HG03066 (cell line): ENCODE results near the gene EFCAB6.
A peak's percentile ranks its signal among the peaks of the same experiment; 100 is the strongest.

ENCODE experiments used
- ATAC-seq: cut with Tn5 transposase; IDR thresholded peaks from one replicate; pipeline ENCODE4 v1.9.1; 2021; ENCODE audit warnings: low read depth; ENCODE audit not compliant: unreplicated experiment

Gene EFCAB6

GRCh38 chr22:43818981-43819380, 6.9 kb upstream of the EFCAB6 start:
- ATAC-seq: no peak

- ATAC-seq: no peak
These were observed 5.3 kb upstream of the EFCAB6 start for GRCh38 chr22:43817402-43817801.

- no peak for ATAC-seq
These were observed 2.2 kb upstream of the EFCAB6 start for GRCh38 chr22:43814264-43814663.

- ATAC-seq: no peak
These were observed 785 bp upstream of the EFCAB6 start for GRCh38 chr22:43812890-43813289.

GRCh38 chr22:43811777-43812148, 342 bp downstream of the EFCAB6 start:
- ATAC-seq: peak; percentile 14

DNA sequence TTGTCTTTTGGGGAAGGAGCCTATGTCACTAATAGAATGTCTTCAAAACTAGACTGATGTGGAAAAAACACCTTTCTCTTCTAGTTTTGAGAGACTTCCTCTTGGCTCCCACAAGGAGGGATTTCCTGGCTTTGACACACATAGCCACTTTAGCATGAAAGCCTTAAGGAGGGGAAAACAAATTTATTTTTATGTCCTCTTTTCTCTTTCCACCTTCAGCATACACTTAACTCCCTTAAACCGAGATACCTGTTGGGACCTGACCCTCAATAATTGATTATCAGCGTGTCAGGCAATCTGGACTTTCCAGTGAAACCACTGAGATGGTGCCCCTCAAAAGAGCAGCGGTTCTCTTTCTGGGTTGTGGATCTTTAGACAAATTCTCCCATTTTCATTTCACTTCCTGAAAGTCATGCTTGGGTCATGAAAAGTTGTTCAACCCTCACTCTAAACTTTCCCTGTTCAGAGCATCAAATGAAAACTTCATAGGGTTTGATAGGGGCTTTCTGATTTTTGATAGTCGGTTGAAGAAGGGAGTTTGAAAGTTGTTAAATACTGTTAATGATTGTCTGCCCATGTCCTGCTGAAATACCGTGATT, 9.1 kb downstream of the EFCAB6 start:
- ATAC-seq: no peak

DNA sequence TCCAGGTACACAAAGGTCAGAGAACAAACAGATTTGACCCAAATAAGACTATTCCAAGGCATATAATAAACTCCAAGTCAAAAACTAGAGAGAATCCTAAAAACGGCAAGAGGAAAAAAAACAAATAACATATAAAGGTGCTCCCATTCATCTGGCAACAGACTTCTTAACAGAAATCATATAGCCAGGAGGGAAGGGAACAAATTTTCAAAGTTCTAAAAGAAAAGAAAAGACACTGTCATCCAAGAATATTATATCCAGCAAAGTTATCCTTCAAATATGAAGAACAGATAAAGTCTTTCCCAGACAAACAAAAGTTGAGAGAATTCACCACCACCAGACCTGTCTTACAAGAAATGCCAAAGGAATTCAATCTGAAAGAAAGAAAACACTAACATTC, 11.1 kb downstream of the EFCAB6 start:
- ATAC-seq: no peak

DNA sequence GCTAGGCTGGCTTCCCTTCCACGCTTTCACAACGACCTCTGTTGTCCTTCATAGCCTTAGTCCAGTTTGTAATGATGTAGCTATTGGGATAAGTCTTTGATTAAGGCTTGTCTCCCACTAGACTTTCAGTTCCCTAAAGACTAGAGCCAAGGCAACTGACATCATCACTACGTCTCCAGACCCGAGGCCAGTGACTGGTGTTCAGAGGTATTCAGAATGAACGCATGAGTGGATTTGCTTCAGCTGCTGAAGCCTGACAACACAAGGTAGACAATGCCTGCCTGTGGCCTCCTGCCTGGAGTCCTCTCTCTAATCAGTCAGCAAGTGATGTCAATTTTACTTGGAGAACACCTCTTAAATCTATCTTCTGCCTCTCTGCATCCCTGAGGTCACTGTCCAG, 13.6 kb downstream of the EFCAB6 start:
- no peak for ATAC-seq

- ATAC-seq: no peak
These were observed 15.5 kb downstream of the EFCAB6 start for GRCh38 chr22:43796567-43796966.

DNA sequence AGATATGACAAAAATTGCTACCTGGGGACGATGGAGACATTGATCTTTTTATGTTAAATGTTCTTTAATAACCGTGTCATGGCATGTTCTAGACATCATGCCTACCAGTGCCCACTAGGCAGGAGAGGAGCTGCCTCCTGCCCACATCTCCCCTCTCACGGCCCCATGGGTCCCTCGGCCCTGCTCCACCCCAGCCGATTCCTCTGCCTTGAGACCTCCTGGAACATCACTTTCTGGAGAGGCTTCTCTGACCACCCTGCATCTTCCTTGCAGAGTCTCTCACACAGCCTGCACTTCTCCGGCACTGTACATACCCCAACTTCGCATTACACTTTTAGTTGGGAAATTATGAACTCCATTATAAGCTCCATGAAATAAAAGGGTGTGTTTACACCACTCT, 16.8 kb downstream of the EFCAB6 start:
- ATAC-seq: no peak

DNA sequence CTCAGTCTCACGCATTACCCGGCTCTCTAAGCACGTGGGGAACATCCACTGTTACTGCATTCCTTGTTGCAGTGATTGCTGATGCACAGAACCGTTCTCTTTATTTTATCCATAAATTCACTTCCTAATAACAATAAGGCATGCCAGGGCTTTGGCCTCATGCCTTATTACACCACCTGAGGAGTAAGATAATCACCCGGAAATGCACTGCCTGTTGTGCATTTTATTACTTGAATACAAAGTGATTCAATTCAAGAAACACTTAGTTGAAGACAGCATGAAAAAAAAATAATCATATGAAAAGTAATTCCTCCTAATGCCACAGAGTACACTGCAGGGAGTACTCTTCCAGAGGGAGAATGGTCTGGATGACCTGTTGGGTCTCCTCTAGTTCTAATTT, 19.2 kb downstream of the EFCAB6 start:
- no peak for ATAC-seq

GRCh38 chr22:43789452-43789851, 22.7 kb downstream of the EFCAB6 start:
- ATAC-seq: no peak

DNA sequence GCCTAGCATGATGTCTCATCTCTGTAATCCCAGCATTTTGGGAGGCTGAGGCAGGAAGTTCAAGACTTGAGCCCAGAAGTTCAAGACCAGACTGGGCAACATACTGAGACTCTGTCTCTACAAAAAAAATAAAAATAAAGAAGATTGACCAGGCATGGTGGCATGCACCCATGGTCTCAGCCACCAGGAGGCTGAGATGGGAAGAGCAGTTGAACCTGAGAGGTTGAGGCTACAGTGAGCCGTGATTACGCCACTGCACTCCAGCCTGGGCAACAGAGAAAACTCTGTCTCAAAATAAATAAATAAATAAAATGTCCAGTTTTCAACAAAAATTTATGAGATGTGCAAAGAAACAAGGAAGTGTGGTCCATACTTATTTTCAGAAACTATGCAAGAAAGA, 28.3 kb downstream of the EFCAB6 start:
- no peak for ATAC-seq

DNA sequence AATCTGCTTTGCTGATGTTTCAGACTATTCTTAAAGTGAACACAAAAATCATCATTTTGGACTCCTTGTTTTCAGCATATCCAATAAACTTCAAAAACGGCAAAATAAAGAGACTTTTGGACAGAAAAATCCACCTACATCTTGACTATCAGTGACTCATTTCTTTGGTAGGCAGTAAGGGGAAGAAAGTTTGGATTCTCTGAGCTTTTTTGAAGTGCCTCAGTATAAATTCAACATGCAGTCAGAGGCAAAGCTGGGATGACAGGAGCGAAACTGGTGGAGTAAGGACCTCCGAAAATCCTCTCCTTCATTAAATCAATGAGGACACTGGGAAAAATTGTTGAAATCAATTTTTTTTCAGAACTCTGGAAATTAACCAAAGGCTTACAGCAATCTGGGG, 29.7 kb downstream of the EFCAB6 start:
- ATAC-seq: no peak

- ATAC-seq: no peak
These were observed 34.8 kb downstream of the EFCAB6 start for GRCh38 chr22:43777286-43777685.

- ATAC-seq: no peak
These were observed 35.9 kb downstream of the EFCAB6 start for GRCh38 chr22:43776081-43776670.

GRCh38 chr22:43774318-43774915, 37.7 kb downstream of the EFCAB6 start:
- ATAC-seq: no peak

DNA sequence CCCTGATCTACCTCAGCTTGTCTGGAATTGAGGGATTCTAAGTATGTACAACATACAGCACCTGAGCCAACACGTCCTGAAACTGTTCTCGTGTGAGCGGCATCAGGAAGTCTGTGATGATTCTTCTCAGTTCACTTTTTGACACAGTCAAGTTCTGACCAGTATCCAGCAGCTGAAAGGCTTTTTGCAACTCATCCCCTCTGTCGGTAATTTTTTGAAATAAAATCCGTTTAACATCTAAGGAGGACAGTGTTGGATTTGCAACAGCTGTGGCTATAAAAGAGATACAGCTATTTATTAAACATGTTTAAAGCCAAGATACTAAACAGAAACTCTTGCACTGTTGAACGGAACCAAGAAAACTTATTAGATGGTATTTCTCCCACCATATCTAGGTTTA, 39.3 kb downstream of the EFCAB6 start:
- no peak for ATAC-seq

GRCh38 chr22:43755452-43755851, 56.7 kb downstream of the EFCAB6 start:
- no peak for ATAC-seq

DNA sequence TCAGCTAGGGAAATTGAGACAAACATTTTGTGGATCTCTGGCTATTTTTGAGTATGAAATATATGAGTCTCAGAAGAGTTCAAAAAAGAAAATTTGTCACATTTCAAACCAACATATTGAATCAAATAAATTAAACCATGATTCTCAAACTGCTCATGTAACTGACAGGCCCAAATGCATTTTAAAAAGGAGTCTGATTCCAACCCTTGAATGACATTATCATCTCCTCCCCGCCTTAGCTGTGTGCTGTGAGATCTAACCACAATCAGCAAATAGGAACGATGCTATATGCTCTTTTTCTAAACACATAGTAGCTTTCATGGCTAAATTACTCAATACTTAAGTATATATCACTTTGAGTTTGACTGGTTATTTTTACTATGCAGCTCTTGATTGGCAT, 57.1 kb downstream of the EFCAB6 start:
- ATAC-seq: no peak

DNA sequence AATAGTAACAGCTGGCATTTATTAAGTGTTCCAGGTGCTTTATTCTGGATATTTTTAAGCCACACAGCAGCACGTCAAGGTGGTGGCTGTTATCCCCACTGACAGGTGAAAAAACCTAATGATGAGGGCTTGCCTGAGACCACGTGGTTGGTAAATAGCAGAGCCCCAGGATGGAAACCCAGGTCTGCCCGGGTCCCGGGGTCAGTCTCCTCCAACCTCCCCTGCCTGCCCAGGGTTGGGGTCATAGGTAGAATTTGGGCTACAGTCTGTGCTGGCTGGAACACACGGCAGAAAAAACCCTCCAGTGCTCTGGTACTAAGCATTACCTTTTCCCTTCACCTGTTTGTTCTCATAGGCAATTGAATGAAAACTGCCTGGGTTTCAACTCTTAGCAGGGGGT, 57.9 kb downstream of the EFCAB6 start:
- no peak for ATAC-seq

- ATAC-seq: no peak
These were observed 58.4 kb downstream of the EFCAB6 start for GRCh38 chr22:43753688-43754087.
